Heart left ventricle (tissue), 16 donors: ENCODE results near the gene KRTAP9-2. TPM values are rescaled to one million over a fixed set of nuclear protein-coding genes. Genes with fewer than 3 reads are reported as not detected.
"Not testable (repeated sequence)": the region's sequence is repeated elsewhere in the genome, so short reads cannot be mapped to it uniquely, and the experiment has no call there.

Experiments used
- ATAC-seq, 4 donors: fragments of 200-7000 bp; cut with Tn5 transposase; one replicate each; pipeline ENCODE4 v1.9.1; 2020 to 2022; ENCODE audit warnings: moderate library complexity in 4 of 4, mild to moderate bottlenecking in 3 of 4, moderate number of reproducible peaks in 1 of 4
- DNase-seq, 5 donors: peaks; one replicate each; pipeline ENCODE4 v3.0.0-alpha.2; 2020
- H3K27ac ChIP-seq, 12 donors: fragments of 200-600 bp; sonication (generic) in 4 of 12; one replicate each; pipeline versions ENCODE4 v1.5.0 to v1.8.0; 2016 to 2022; ENCODE audit warnings: mild to moderate bottlenecking in 2 of 12
- H3K27me3 ChIP-seq, 9 donors: fragments of 200-600 bp; sonication (generic) in 2 of 9; one replicate each; pipeline versions ENCODE4 v1.5.1 to v1.8.0; 2016 to 2022; ENCODE audit warnings: mild to moderate bottlenecking in 3 of 9
- H3K36me3 ChIP-seq, 9 donors: fragments of 200-600 bp; sonication (generic) in 2 of 9; one replicate each; pipeline versions ENCODE4 v1.5.0 to v1.8.0; 2018 to 2022; ENCODE audit warnings: mild to moderate bottlenecking in 2 of 9
- H3K4me1 ChIP-seq, 12 donors: fragments of 200-600 bp; sonication (generic) in 4 of 12; one replicate each; pipeline versions ENCODE4 v1.5.0 to v1.8.0; 2016 to 2022; ENCODE audit warnings: mild to moderate bottlenecking in 3 of 12
- H3K4me3 ChIP-seq, 12 donors: fragments of 200-600 bp; sonication (generic) in 4 of 12; one replicate each; pipeline versions ENCODE4 v1.5.0 to v1.8.0; 2017 to 2022; ENCODE audit warnings: mild to moderate bottlenecking in 9 of 12, moderate library complexity in 4 of 12
- H3K9me3 ChIP-seq, 12 donors: fragments of 200-600 bp; sonication (generic) in 4 of 12; one replicate each; pipeline versions ENCODE4 v1.5.0 to v1.8.0; 2016 to 2022; ENCODE audit warnings: mild to moderate bottlenecking in 1 of 12
- POLR2A ChIP-seq, 2 donors: fragments of 450-650 bp; IDR thresholded peaks; one replicate each; pipeline ENCODE4 v1.6.1; 2017; ENCODE audit warnings: antibody characterized with exemption in 2 of 2, mild to moderate bottlenecking in 2 of 2, moderate library complexity in 2 of 2
- WGBS, 4 donors: extraction: QIAGEN DNeasy Blood & Tissue Kit in 2 of 4; methylation state at CpG; one replicate each; pipeline versions ENCODE4 v1.1.5 to v1.1.7; 2013 to 2018; 5-methylcytosine and 5-hydroxymethylcytosine counted together
- intact Hi-C, 10 donors: fragments of 100-400 bp; cut with DNase I; formaldehyde crosslinking; loops; one replicate each; pipeline versions ENCODE4 v1.11.1 to v1.14.2; 2022
- long read RNA-seq, 3 donors: library from polyadenylated mRNA; unstranded; transcript quantifications; one replicate each; pipeline ENCODE4 v2.0.0, GENCODE V29; 2020 to 2021
- polyA plus RNA-seq, 2 donors: library from polyadenylated mRNA; stranded (reverse); fragments of 200-250 nt; gene quantifications; one replicate each; pipeline ENCODE4 v1.2.3, GENCODE V29; 2013
- total RNA-seq, 9 donors: library from RNA; depleted of rRNA in 2 of 9; stranded (reverse); fragments of >200 nt in 2 of 9; fragmentation: NEBNext Ultra II Directional in 3 of 9; extraction: Animal tissue kit (Norgen Biotek cat#: 25700) in 3 of 9; gene quantifications; one replicate each; pipeline versions ENCODE4 v1.1.0 to v1.2.4, GENCODE V29; 2016 to 2023
- TF ChIP-seq, protein P1 (sequence below), 12 donors: fragments of 200-600 bp; sonication (generic) in 4 of 12; IDR thresholded peaks; one replicate each; pipeline versions ENCODE4 v1.5.0 to v1.8.0; 2018 to 2022; ENCODE audit warnings: antibody characterized with exemption in 12 of 12, mild to moderate bottlenecking in 5 of 12
- donor health status: ischemic (EF 13 %, LVEDD 7.1; RV severe dilation, severe dysfunction).
- donor health status: healthy with polysubstance abuse.
- donor health status: DM: no; HTN: yes; CAD: no.
- donor health status: DM: no; HTN: no; CAD: no.
- donor health status: ischemic (EF 25% LVEDD 6.9; RV normal size, moderate dysfunction).
- donor health status: ischemic (EF 25% LVEDD 5.7; RV mildly dilated, moderate dysfunction).
- donor health status: healthy.
- donor health status: DM: yes; HTN: yes; CAD: no.
- donor health status: ischemic (EF 35%, LVEDD 5.7; RV mildly dilated, moderate dysfunction).
- donor health status: nonischemic (EF 11% LVEDD 7.7; RV severe dilation, severe dysfunction).
- donor health status: DM: yes; HTN: yes; CAD: no.
- donor health status: PGD.
- donor health status: ischemic (EF 29% LVEDD 5.4; RV normal size, mild dysfunction).
- donor health status: nonischemic (EF 23%, LVEDD 6.1; RV moderate dilation, normal function).

KRTAP9-2 gene, protein sequence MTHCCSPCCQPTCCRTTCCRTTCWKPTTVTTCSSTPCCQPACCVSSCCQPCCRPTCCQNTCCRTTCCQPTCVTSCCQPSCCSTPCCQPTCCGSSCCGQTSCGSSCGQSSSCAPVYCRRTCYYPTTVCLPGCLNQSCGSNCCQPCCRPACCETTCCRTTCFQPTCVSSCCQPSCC
- total RNA-seq (not detected), polyA plus RNA-seq (not detected)
- long read RNA-seq, donor 1 = 0 reads
- long read RNA-seq, donor 2 = 0 reads
- long read RNA-seq, donor 3 = 0 reads

DNA sequence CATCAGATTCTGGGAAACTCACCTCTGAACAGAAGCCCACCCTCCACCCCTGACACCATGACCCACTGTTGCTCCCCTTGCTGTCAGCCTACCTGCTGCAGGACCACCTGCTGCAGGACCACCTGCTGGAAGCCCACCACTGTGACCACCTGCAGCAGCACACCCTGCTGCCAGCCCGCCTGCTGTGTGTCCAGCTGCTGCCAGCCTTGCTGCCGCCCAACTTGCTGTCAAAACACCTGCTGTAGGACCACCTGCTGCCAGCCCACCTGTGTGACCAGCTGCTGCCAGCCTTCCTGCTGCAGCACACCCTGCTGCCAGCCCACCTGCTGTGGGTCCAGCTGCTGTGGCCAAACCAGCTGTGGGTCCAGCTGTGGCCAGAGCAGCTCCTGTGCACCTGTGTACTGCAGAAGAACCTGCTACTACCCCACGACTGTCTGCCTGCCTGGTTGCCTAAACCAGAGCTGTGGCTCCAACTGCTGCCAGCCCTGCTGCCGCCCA, at the start of gene KRTAP9-2:
TSS of gene KRTAP9-2 (plus strand) at position 51 of the 498 bp plus-strand sequence. CDS start at position 58, 7 bp downstream.
- H3K4me3 ChIP-seq, H3K27ac ChIP-seq, DNase-seq, ATAC-seq, intact Hi-C loops, H3K4me1 ChIP-seq, H3K9me3 ChIP-seq, H3K36me3 ChIP-seq: not testable (repeated sequence)
- 41 to 70% (median 60%) methylated on average over 2 to 3 of the region's 4 CpGs; no CpG with 5 or more reads in 1 of the 4 donors for WGBS, 4 donors
- H3K27me3 ChIP-seq = peaks cover 0 to 20% (median 0%) of the 10 kb centered on the region in 9 donors

DNA sequence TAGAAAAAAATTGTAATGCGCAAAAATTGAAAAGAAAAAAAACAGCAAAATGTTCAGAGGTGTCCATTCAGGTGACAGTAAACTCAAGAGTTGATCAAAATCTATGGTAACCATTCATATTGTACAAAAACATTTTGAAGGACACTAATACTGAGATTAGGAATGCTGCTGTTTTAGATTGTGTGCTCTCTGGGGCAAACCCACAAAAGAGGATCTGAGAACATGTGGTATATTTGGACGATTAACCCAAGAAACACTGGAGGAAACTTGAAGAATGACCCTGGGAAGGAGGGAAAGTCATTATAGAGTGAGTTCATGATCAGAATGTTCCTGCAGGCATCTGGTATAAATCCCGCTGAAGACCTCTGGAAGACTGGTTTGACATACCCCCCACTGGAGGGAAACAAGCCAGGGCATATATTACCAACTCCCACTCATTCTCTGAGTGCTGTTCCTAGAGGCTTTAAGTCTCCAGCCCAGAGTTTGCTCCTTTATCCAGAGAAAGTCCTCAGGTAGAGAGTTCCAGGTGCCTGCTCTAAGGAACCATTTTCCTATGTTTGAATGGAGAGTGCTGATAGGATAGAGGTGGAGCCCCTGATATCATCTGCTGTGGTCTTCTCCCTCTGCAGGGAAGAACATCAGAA, 49.6 kb upstream of the KRTAP9-2 start:
- intact Hi-C loops = no loop called here
- 75 to 83% (median 79%) methylated on average over 3 of the region's 3 CpGs for WGBS, 4 donors
- ATAC-seq = no peak

DNA sequence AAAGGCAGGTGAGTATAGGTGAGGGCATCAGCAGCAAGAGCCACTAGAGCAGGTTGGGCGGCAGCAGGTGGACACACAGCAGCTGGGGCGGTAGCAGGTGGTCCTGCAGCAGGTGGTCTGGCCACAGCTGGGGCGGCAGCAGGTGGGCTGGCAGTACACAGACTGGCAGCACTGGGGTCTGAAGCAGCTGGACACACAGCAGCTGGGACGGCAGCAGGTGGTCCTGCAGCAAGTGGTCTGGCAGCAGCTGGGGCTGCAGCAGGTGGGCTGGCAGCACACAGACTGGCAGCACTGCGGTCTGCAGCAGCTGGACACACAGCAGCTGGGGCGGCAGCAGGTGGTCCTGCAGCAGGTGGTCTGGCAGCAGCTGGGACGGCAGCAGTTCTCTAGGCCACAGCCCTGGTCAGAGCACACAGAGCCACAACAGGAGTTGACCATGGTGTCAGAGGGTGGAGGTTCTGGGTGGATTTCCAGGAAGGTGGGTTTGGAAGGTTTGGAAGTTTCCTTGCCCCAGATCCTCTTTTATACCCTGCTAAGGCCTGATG, 48.6 kb upstream of the KRTAP9-2 start, which contains the start of gene KRTAP4-2:
TSS of gene KRTAP4-2 (minus strand) at position 495 of the 545 bp plus-strand sequence. CDS start at position 438, 57 bp downstream.
- H3K27ac ChIP-seq = no peak within 1 kb of the TSS
- peaks cover 0 to 10% (median 0%) of the 10 kb centered on the region in 9 donors for H3K27me3 ChIP-seq
- ATAC-seq = no peak
- 81 to 89% (median 84%) methylated on average over 7 of the region's 7 CpGs for WGBS, 4 donors
- no peak within 1 kb of the TSS for H3K4me3 ChIP-seq
- H3K9me3 ChIP-seq = no peaks in the 10 kb centered on the region
- no peak for TF ChIP-seq POLR2A (IDR thresholded peaks at IDR 0.05)
- TF ChIP-seq, protein P1, sequence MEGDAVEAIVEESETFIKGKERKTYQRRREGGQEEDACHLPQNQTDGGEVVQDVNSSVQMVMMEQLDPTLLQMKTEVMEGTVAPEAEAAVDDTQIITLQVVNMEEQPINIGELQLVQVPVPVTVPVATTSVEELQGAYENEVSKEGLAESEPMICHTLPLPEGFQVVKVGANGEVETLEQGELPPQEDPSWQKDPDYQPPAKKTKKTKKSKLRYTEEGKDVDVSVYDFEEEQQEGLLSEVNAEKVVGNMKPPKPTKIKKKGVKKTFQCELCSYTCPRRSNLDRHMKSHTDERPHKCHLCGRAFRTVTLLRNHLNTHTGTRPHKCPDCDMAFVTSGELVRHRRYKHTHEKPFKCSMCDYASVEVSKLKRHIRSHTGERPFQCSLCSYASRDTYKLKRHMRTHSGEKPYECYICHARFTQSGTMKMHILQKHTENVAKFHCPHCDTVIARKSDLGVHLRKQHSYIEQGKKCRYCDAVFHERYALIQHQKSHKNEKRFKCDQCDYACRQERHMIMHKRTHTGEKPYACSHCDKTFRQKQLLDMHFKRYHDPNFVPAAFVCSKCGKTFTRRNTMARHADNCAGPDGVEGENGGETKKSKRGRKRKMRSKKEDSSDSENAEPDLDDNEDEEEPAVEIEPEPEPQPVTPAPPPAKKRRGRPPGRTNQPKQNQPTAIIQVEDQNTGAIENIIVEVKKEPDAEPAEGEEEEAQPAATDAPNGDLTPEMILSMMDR (IDR thresholded peaks at IDR 0.05) = no peak
- no peaks in the 10 kb centered on the region for H3K36me3 ChIP-seq
- no peaks in the 10 kb centered on the region for H3K4me1 ChIP-seq
- intact Hi-C loops = no loop called here
- no peak for DNase-seq

More for the DNA sequence above, 49.6 kb upstream of the KRTAP9-2 start:
- H3K4me1 ChIP-seq = no peaks in the 10 kb centered on the region
- no peak overlapping the region for H3K4me3 ChIP-seq
- peaks cover 0 to 10% (median 0%) of the 10 kb centered on the region in 9 donors for H3K27me3 ChIP-seq
- TF ChIP-seq POLR2A (IDR thresholded peaks at IDR 0.05) = no peak
- TF ChIP-seq, protein P1 (IDR thresholded peaks at IDR 0.05) = no peak
- DNase-seq = no peak
- H3K9me3 ChIP-seq = no peaks in the 10 kb centered on the region
- H3K27ac ChIP-seq = no peak overlapping the region
- H3K36me3 ChIP-seq = no peaks in the 10 kb centered on the region

DNA sequence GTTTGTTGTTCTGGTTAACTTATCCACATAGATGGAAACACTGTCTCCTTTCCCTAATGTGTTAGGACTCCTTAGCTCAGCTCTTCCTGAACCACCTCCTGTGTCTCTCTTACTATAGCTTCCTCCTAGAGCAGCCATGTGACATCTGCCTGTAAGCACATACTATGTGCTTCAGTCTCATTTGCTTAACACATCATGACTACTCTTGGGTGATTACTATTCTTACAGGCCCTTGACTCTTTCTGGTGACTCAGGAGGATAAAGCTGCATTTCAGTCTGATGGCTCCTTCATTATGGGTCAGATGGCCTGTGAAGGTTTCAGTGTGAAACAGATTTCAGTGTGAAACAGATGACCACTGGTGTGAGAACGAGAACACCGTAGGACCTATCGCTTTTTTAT, 48.1 kb upstream of the KRTAP9-2 start:
- no peaks in the 10 kb centered on the region for H3K36me3 ChIP-seq
- ATAC-seq (no peak), DNase-seq (no peak)
- no peak overlapping the region for H3K27ac ChIP-seq
- H3K4me1 ChIP-seq = no peaks in the 10 kb centered on the region
- H3K4me3 ChIP-seq = no peak overlapping the region
- no peak for TF ChIP-seq POLR2A (IDR thresholded peaks at IDR 0.05)
- TF ChIP-seq, protein P1 (IDR thresholded peaks at IDR 0.05) = no peak
- H3K27me3 ChIP-seq = peaks cover 0 to 11% (median 0%) of the 10 kb centered on the region in 9 donors
- no peaks in the 10 kb centered on the region for H3K9me3 ChIP-seq
- WGBS, 4 donors = 83 to 95% (median 86%) methylated on average over 3 of the region's 3 CpGs
- intact Hi-C loops = no loop called here
